NCI-H82 (cell line): ENCODE results near the gene GNB1.

Source experiments
- DNase-seq: peaks from one replicate; lab custom pipeline; 2025; lab: John Stamatoyannopoulos, UW

Gene GNB1

DNA sequence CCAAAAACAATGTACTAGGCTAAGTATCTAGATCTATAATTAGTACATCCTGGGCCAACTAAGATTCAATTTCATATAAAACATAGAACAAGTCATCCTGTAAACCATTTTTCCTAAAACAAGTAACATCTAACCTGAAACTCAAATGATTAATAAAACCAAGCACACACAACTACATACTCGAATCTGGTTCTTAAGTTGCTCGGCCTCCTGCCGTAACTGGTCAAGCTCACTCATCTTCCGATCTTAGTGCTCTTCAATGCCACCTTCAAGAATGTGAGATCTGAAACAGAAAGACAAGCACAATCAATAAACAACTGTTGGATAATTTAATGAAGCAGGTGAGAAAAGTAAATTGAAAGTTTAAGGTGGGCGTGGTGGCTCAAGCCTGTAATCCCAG is 65.7 kb downstream of the GNB1 start:
- DNase-seq: no peak

DNA sequence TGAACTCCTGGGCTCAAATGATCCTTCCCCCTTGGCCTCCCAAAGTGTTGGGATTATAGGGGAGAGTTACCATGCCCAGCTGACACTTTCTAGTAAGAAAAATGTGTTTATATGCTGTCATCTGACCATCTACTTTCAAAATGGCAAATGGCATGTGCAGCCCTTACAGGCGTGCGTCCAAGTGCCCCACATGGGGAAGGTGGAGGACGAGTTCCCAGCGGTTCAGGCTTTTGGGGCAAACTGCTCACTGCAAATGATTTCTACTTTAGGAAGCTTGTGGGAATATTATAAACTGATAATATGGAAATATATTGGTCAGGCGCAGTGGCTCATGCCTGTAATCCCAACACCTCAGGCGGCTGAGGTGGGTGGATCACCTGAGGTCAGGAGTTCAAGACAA is 71.1 kb downstream of the GNB1 start:
- no peak for DNase-seq

DNA sequence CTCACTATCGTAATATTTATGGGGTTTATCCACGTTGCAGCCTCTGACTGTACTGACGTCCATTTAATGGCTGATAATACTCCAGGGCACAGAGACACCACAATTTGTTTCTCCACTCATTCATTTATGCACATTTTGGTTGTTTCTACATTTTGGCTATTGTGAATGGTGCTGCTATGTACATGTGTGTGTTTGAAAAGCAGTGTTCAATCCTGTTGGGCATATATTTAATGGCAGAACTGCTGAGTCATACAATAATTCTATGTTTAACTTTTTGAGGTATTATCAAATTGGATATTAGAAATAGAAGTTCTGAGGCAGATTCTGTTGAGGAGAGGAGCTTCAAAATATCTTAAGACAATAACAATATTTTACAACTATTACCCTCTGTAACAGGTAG is 73.7 kb downstream of the GNB1 start:
- DNase-seq: no peak

DNA sequence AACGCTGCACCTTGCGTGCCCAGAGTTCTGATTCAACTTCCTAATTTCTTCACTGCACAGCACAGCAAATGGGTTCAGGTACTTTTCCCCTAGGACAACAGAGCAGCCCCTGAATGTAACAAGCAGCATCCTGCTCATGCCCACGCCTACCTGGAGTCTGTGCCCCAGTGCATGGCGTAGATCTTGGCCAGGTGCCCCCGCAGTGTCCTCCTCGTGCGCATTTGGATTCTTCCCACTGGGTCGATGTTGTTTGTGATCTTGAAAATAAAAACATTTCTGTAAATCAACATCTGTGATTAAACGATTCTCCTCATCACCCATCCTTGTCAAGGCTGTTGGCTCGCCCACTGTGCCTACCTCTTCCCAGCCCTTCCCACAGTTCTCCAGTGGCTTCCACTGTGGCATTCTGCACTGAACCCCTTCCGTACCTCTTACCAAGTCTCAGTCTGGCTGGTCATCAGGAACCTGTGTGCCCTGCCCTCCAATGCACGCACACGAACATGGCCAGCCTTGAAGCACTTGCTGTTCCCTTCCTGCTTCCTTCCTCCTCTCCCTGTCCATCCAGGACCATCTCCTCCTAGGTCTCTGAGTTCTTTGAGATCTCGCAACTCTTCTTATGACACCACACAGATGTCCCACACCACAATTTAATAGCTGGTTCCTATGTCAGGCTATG is 75.1 kb downstream of the GNB1 start:
- DNase-seq: no peak

DNA sequence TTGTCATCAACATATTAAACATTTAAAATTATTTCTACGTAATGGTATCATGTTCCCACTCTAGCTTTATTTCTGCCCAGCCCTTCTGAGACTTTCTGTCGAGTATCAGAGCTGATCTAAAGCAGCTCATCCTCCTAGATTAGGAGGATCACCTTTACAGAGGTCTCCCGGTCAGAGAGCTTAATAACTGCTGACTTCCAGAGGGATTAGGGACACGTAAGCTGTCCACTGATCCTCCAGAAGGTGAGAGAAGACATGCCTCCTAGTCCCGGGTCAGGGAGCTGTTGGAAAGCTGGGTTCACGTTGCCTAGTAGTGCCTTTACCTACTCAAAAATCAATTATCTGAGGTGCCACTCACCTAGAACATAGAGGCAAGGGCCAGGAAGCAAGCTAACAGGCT is 81.4 kb downstream of the GNB1 start:
- DNase-seq: peak; percentile 95

DNA sequence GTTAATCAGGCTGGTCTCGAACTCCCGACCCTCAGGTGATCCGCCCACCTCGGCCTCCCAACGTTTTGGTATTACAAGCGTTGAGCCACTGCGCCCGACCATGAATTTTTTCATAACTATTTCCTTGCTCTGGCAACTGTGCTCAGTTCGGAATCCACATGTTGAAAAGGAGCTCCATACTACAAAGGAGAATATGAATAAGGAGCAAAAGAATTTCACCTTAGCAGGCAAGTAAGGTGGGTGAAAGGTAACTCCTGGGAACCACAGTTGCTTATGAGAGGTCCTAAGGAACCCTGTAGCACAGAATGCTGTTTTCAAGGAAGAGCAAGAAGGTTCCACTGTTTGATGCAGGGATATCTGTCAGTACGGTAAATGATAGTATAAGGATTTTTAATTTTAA is 82.7 kb downstream of the GNB1 start:
- no peak for DNase-seq

DNA sequence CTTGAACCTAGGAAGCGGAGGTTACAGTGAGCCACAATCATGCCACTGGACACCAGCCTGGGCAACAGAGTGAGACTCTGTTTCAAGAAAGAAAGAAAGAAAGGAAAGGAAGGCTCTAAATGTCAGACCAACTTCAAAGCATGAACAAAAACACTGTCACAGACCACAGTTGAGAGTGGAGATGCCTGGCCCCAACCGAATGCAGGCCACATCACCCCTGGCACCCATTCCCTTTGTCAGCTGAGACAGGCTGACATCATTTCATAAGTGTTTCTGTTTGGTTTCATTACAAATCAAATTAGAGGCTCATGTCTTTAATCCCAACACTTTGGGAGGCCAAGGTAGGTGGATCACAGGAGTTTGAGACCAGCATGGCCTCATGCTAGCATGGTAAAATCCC is 84.0 kb downstream of the GNB1 start:
- DNase-seq: no peak

DNA sequence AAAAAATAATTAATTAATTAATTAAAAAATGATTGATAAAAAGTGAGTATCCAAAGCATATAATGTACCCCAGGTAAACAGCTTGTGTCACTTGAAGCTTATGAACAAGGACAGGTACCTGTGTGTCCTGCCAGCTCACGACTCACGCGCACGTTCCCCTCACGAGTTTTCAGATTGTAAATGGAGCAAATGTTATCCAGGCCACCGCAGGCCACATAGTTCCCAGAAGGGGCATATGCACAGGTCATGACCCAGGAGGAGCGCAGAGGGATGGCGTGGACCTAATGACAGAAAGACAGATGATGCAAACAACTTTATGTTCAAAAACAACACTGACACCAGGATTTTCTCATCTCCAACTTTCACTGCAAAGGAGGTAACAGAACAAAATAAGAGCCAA is 86.6 kb downstream of the GNB1 start:
- no peak for DNase-seq

DNA sequence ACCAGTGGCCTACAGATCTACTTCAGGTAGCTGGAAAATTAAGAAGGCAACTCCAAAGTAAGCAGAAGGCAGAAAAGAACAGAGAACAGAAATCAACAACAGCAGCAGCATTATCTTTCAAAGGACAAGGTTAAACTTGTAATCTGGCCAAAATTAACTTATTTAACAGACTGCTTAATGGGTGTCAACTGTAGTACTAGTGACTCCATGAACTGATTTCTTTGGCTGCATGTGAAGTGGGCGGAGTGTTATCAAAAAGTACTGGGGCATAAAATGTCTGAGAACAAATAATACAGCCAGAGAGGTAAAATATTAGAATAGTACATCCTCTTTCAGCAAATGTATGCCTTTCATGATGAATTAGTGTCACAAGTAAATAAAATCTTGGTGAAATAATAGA is 88.0 kb downstream of the GNB1 start:
- no peak for DNase-seq

DNA sequence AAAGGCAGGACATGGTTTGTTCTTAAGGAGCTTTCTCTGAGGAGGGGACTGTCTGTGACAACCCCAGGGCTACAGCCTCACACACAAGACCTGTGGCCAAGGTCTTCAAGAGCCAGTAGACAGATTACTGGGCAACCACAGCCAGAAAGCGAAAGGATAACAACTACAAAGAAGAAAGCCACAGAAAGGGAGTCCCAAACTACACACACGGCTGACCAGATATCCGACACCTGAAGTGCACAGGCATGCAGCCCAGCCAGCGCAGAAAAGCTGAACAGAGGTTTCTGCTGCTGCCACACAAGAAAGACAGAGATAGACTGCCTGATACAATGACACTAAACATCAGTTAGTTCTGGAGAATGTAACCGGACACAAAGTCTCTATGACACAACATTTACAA is 91.2 kb downstream of the GNB1 start:
- DNase-seq: no peak

DNA sequence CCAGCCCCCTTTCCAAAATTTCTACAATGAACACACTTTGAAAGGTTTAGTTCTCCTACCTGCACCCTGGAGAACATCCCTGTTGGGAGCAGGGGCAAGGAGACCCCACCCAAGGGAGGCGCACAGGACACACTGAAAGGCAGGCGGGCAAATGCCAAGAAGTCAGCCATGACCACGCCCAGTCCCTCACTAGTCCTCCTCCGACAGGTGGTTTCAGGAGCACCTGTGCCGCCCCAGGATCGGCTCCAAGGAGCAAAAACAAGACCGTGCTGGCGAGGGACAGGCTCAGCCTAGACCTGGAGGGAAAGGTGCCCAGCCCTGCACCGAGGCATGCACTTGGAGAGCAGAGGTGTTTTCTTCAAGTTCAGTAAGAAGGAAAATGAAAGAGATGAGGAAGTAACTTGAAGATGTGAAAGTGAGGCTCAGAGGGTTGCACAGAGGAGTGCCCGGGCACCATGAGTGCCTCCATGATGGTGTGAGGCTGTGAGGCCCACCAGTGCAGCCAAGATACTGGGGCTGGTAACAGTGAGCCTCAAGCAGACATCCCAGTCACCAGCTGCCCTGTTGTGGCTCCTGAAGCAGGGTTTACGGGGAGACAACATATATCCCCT is 93.1 kb downstream of the GNB1 start:
- DNase-seq: no peak

DNA sequence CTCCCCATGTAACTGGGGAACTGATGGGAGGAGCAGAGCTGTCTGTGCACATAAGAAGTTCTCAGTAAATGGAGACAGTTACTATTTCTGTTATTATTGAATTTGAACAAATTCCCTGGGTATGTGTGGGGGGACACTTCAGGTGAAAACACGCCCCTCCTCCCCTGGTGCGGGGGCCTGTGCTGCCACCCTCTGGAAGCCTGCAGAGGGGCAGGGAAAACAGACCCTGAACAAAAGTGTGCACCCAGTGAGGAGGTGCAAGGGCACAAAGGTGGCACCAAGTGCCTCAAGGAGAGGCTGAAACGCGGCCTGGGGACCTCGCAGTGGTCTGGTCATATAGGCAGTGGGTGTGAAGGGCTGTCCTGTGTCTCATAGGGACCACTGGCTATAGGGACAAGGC is 94.4 kb downstream of the GNB1 start:
- DNase-seq: no peak

DNA sequence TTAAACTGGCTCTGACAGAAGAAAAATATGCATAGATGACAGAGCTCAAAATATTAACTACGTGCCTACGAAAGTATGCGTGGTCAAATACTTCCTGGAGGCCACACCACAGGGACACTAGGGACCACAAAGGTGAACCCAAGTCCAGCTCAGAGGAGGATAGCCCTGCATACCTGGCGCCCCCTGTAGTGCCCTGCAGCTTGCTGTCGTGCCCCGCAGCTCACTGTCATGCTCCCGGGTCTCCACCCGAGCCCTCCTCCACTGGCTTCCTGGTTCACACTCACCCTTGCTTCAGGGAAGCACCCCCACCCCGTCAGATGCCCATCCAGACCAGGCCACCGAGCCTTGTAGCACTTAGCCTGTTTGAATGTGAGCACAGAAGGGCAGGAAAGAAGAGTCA is 95.9 kb downstream of the GNB1 start:
- no peak for DNase-seq

DNA sequence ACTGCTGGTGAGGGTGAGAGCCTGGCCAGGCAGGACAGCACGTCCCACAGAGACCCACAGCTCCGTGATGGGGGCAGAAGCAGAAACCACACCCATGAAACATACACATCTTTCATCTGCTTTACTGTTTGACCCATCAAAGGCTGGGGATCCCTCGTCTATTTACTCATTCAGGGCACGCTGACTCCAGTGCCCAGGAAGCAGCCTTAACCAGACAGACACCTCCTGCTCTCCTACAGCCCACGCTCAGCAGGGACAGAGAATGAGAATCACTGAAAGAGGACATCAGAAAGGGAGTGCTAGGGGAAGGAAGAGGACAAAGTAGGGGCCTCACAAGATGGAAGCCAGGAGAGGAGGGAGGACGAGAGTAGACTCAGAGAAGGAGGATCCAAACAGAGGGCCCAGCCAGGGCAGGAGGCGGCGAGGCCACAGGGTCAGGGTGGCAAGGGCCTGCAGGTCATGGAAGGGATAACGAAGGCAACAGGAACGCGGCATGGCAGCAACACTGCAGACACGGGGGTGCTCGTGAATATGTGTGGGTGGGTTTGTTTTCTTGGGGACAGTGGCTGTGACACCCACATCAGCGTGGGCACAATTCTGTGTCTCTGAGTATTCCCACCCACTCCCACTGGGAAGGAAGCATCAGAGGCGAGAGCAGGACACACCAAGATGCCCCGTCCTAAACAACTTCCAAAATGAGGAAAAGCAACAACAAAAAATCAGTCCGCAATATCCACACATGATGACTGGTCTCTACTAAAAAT is 97.2 kb downstream of the GNB1 start:
- DNase-seq: no peak

DNA sequence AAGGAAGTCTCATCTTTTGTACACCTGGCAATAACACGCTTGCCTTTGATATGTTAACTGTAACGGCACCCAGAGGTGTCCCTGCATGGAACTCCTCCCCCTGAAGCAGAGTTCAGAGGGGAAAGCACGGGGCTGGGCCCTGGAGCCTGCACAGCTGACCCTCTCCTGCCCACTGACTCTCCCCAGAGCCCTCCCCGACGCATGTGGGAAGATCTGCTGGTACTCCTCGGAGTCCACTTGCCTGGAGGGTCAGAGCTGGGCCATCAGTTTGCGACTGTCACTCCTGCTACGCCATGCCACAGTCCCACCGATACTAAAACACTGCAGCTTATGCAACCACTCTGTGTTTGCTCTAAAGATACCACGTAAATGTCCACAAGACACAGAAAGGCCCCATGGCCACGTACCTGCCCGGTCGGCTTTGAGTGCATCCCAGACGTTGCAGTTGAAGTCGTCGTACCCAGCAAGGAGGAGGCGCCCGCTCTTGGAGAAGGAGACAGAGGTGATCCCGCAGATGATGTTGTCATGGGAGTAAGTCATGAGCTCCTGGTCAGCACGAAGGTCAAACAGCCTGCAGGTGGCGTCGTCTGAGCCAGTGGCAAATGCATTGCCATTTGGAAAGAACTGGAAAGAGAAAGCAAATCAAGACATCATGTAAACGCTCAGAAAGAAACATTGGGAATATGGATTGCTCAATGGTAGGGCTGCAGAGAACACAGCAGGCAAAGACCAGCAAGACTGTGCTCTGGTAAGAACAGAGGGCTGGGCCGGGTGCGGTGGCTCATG is 102.0 kb downstream of the GNB1 start:
- DNase-seq: no peak

DNA sequence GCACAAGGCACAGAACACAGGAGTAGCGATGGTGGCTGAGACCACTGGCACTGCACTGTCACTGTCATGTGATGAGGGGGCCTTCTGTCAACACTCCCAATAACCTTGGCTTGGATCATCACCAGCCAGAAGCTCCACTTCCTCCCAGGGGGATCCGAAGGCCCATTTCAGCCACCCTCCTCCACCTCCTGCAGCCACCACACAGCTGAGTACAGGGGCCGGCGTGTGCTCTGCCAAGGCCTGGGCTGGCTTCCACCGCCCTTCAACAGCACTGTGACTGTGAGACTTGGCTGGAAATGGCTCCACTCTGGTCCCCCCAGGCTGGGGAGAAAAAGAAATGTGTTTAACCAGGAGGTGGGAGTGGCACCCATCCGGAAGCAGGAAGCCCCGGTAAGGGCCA is 102.8 kb downstream of the GNB1 start:
- no peak for DNase-seq

DNA sequence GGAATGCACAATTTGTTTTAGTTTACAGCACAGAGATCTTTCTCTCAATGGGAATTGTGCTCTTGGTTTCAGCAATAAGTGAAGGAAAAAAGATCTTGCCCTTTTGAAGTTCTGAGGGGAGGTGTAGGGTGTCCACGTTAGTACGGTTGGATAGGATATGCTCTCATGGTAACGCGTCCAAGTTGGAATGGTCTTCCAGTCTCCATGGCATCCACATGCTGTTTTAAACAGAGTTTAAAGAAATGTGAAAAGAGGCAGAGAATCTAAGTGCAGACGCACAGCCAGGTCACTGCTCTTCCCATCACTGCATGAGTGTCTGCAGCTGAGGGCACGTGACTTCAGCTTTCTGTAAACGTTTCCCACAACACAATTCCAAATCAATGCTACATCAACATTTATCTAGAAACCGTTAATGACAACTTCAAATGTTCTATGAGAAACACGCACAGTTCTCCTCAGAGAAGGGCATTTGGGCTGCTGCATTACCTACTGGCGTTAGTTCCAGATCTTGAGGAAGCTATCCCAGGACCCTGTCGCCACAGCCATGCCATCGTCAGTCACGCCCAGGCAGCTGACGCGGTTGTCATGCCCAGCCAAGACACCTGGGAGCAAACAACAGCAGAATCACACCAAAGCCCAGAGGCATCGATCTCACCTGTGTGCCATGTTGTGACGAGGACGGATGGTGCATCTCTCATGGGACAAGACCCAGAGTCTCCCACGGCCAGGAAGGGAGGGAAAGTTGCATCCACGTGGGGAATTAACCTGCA is 103.9 kb downstream of the GNB1 start:
- no peak for DNase-seq

DNA sequence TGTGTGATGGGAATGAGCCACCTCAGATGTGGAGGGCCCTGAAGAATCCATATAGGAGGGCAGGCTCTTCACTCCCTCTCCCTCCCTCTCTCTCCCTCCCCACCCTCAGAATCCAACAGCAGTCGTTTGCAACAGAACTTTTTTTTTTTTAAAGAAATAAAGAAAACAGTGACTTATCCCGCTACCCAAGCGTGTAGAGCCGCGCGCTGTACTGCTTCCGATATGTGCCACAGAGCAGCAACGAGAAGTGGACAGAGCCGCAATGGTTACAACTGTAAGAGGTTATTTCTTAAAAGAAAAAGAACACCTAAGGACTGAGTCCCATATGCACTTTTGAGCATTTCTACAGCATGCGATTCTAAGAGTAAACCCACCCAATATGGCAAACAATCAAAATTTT is 105.2 kb downstream of the GNB1 start:
- DNase-seq: no peak

DNA sequence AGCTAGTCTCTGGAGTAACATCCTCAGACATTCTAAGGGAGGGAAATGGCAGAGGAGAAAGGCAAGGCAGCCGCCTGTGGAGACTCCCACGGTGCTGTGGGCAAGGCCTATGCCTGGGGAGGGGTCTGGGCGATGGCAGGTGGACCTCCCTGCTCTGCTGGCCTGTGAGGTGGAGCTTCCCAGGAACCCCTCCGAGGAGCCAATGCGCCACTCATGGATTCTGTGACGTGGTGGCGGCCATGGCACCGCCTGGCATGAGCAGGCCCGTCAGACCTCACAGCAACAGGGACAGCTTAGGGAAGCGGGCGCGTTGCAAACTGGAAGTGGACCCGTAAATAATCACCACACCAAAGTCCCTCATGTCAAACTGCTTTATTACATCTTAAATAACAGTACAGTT is 106.0 kb downstream of the GNB1 start:
- no peak for DNase-seq

DNA sequence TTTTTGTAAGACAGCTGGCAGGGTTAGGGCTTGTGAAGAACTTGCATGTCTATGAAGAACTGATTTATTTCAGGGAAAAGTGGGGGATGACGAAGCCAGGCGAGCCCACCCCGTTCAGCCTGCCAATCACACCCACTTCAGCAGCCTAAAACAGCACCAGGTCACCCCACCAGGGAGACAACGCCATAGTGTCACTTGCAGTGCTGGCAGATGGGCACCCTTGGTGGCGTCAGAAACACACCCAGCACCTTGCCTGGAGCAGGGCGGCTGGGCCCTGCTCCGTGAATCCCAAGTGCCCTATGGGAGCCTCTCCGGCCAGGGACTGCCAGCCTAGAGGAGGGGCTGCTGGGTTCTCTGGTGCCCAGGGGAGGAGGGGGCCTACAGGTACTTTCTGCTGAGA is 107.6 kb downstream of the GNB1 start:
- no peak for DNase-seq

DNA sequence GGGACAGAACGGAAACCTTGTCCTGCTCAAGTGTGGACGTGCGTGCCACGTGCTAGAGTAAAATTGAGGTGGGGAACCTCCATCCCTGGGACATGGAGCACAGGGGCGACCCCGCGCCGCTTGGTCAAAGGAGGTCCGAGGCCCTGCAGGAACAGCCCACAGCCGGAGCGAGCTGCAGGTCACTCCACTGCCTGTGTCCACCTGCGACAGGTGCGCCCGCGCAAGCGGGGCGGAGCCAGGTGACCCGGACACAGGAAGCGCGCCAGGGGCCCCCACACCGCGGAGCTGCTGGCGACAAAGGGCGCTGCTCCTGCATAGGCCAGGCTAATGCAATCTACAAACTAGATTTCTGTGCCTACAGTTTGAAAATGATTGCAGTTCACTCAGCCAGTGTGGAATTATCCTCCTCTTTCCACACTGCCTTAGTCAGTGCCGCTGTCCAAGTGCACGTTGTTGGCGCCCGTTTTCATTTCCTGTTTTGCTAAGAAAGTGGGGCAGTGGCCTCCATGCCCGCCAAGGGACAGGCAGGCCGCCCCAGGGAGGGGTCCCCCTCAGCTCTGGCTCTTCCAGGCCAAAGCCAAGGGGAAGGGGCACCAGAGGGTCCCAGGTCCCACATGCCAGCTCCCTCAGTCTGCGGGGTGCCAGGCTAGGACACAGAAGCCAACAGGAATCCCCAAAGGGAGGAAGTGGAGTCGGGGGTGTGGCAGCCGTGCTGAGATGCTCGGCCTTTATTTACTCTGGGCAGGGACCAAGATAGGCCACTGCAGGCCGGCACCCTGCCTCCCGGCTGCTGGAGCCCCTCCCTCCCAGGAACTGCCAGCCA is 108.3 kb downstream of the GNB1 start:
- no peak for DNase-seq
